ENCODE data around the gene UVRAG. TPM values are rescaled to one million over a fixed set of nuclear protein-coding genes. Genes with fewer than 3 reads are reported as not detected.

Gene UVRAG
- total RNA-seq, 1 donor = 28.2 TPM

GRCh38 chr11:75980031-75980430 is 165.0 kb downstream of the UVRAG start:
- no peaks in the 10 kb centered on the region for H3K36me3 ChIP-seq (ENCODE audit: insufficient read depth, low read length)
- H4K20me1 ChIP-seq (ENCODE audit: insufficient read depth, low read length) = no peaks in the 10 kb centered on the region
- no peak overlapping the region for H3K4me3 ChIP-seq (ENCODE audit: insufficient read depth, low read length)
- DNase-seq (ENCODE audit: insufficient read length, low spot score, missing footprints) = no peak
- H3K4me2 ChIP-seq (ENCODE audit: insufficient read depth, low read length) = no peak overlapping the region
- no peak overlapping the region for H3K27ac ChIP-seq (ENCODE audit: low read depth, low read length)
- no peaks in the 10 kb centered on the region for H3K27me3 ChIP-seq (ENCODE audit: insufficient read depth, low read length)
- H3K4me1 ChIP-seq (ENCODE audit: insufficient read depth, low read length) = no peaks in the 10 kb centered on the region
- TF ChIP-seq CTCF (IDR thresholded peaks at IDR 0.05; ENCODE audit: extremely low read depth, low read depth, low read length) = no peak
- H2AFZ ChIP-seq (ENCODE audit: low read length) = no peak overlapping the region
- peaks cover 4% of the 10 kb centered on the region for H3K79me2 ChIP-seq (ENCODE audit: insufficient read depth, low read length)
- no peaks in the 10 kb centered on the region for H3K9me3 ChIP-seq (ENCODE audit: low read depth, low read length)

- Histone ChIP-seq H3K79me2 (ENCODE audit: insufficient read depth, low read length) (peaks cover 4% of the 10 kb centered on the region), H3K9me3 (ENCODE audit: low read depth, low read length) (no peaks in the 10 kb centered on the region), H3K4me2 (ENCODE audit: insufficient read depth, low read length) (no peak overlapping the region), H3K36me3 (ENCODE audit: insufficient read depth, low read length) (no peaks in the 10 kb centered on the region), H3K27ac (ENCODE audit: low read depth, low read length) (no peak overlapping the region), H4K20me1 (ENCODE audit: insufficient read depth, low read length) (no peaks in the 10 kb centered on the region), H3K27me3 (ENCODE audit: insufficient read depth, low read length) (no peaks in the 10 kb centered on the region), H3K4me3 (ENCODE audit: insufficient read depth, low read length) (no peak overlapping the region), H3K4me1 (ENCODE audit: insufficient read depth, low read length) (no peaks in the 10 kb centered on the region), H2AFZ (ENCODE audit: low read length) (no peak overlapping the region)
- DNase-seq (ENCODE audit: insufficient read length, low spot score, missing footprints) = no peak
- TF ChIP-seq CTCF (IDR thresholded peaks at IDR 0.05; ENCODE audit: extremely low read depth, low read depth, low read length) = no peak
Measured at GRCh38 chr11:75981546-75981945, 166.5 kb downstream of the UVRAG start.

GRCh38 chr11:75982309-75982708 is 167.3 kb downstream of the UVRAG start:
- Histone ChIP-seq H3K36me3 (ENCODE audit: insufficient read depth, low read length) (no peaks in the 10 kb centered on the region), H3K4me2 (ENCODE audit: insufficient read depth, low read length) (no peak overlapping the region), H3K4me1 (ENCODE audit: insufficient read depth, low read length) (no peaks in the 10 kb centered on the region), H3K27ac (ENCODE audit: low read depth, low read length) (no peak overlapping the region), H2AFZ (ENCODE audit: low read length) (no peak overlapping the region), H4K20me1 (ENCODE audit: insufficient read depth, low read length) (no peaks in the 10 kb centered on the region), H3K9me3 (ENCODE audit: low read depth, low read length) (no peaks in the 10 kb centered on the region), H3K4me3 (ENCODE audit: insufficient read depth, low read length) (no peak overlapping the region), H3K27me3 (ENCODE audit: insufficient read depth, low read length) (no peaks in the 10 kb centered on the region), H3K79me2 (ENCODE audit: insufficient read depth, low read length) (peaks cover 4% of the 10 kb centered on the region)
- TF ChIP-seq CTCF (IDR thresholded peaks at IDR 0.05; ENCODE audit: extremely low read depth, low read depth, low read length) = no peak
- DNase-seq (ENCODE audit: insufficient read length, low spot score, missing footprints) = no peak

GRCh38 chr11:75986966-75987365 is 172.0 kb downstream of the UVRAG start:
- Histone ChIP-seq H3K4me3 (ENCODE audit: insufficient read depth, low read length) (no peak overlapping the region), H3K36me3 (ENCODE audit: insufficient read depth, low read length) (no peaks in the 10 kb centered on the region), H2AFZ (ENCODE audit: low read length) (no peak overlapping the region), H3K79me2 (ENCODE audit: insufficient read depth, low read length) (peaks cover 2% of the 10 kb centered on the region), H3K4me2 (ENCODE audit: insufficient read depth, low read length) (no peak overlapping the region), H3K4me1 (ENCODE audit: insufficient read depth, low read length) (no peaks in the 10 kb centered on the region), H4K20me1 (ENCODE audit: insufficient read depth, low read length) (no peaks in the 10 kb centered on the region), H3K27me3 (ENCODE audit: insufficient read depth, low read length) (no peaks in the 10 kb centered on the region), H3K9me3 (ENCODE audit: low read depth, low read length) (no peaks in the 10 kb centered on the region), H3K27ac (ENCODE audit: low read depth, low read length) (no peak overlapping the region)
- no peak for TF ChIP-seq CTCF (IDR thresholded peaks at IDR 0.05; ENCODE audit: extremely low read depth, low read depth, low read length)
- no peak for DNase-seq (ENCODE audit: insufficient read length, low spot score, missing footprints)

Measured in osteoblast (primary cell).